ENCODE data around the gene TSPAN31.

Gene TSPAN31

GRCh38 chr12:57754411-57755193 is 9.8 kb downstream of the TSPAN31 start, which contains the start of gene MARCHF9:
TSS of gene MARCHF9 (plus strand) at chr12:57755103. CDS start at chr12:57755529, 426 bp downstream.
- peak; percentile 22 for DNase-seq

- no peak for DNase-seq
These were observed 10.3 kb downstream of the TSPAN31 start for GRCh38 chr12:57755194-57755453.

GRCh38 chr12:57755454-57756372 is 10.9 kb downstream of the TSPAN31 start:
- no peak for DNase-seq

- no peak for DNase-seq
These were observed 11.8 kb downstream of the TSPAN31 start for GRCh38 chr12:57756406-57757341.

GRCh38 chr12:57757771-57758170 is 12.9 kb downstream of the TSPAN31 start:
- no peak for DNase-seq

DNA sequence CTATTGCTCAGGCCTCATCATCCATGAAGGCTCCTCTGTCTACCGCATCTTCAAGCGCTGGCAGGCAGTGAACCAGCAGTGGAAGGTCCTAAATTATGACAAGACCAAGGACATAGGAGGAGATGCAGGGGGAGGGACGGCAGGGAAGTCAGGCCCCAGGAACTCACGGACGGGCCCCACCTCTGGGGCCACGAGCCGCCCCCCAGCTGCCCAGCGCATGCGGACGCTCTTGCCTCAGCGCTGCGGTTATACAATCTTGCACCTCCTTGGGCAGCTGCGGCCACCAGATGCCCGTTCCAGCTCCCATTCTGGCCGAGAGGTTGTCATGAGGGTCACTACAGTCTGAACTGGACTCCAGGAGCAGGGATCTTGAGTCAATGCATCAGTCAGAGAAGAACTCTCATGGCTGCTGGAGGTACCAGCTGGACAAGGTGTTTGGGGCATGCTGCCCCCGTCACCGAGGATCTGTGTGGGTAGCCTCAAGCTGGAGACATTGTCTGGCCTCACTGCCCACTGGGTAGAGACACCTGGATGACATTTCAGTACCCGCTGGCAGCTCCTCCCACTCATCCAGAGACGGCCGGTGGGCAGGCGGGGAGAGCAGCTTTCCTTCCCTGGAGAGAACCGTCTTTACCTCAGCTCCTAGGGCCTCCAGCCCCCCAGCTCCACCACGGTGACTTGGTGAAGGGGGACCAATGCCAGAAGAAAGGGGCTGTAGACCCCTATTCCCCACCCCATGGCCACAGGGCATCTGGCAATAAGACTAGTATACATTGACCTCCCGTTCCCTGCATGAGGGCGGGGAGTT is 13.9 kb downstream of the TSPAN31 start:
- DNase-seq = no peak

DNA sequence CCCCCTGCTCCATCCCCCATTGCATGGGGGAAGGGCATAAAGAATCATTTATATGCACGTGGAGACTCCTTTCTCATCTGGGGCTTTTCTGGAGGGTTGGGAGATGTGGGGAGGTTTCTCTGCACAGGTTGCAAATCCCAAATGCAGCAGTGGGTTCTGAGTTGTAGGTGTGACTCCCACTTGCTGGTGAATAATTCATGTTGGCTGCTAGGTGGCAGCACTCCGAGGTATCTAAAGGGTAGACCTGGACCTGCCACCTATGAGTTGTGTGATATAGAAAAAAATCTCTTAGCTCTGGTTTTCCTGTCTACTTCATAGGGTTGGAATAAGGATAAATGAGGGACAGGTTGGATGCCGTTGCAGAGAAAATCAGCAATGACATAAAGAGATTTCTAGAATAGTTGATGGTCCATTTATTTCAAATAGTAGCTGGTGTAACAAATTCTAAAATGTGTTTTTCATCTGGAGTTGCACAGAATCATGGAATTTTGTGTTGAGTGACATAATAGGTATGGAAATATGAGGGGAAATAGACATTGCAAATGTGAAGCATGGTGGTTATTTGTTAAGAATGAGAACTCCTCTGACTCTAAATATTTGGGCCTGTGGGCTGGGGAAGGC is 14.6 kb downstream of the TSPAN31 start:
- no peak for DNase-seq

DNA sequence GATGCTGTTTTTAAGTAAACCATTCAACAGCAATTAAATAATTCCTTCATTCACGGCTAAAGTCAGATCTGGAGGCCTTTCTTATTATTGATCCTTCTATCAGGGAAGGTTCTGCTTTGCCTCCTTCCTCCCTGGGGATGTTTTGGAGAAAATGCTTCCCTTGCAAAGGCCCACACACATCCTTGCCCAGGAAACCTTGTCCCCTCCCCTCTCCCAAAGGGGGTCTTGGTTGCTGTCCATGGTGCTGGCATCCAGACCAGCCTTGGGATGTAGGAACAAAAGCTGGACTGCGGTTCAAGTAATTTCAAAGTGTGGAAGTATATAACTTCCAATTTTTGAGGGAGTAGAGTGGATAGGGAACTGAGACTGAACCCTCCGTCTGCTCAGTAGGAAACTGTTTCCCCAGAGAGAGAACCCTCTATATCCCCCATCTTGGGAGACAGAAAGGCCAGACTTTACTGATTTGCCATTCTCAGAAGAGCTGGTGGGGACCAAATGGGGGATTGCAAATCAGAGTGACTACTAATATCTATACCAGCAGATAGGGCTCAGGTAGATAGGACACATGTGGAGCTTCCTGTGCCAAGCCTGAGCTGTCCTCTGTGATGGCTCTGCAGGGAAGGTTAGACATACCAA is 15.6 kb downstream of the TSPAN31 start:
- no peak for DNase-seq

- DNase-seq = no peak
These were observed 16.7 kb downstream of the TSPAN31 start for GRCh38 chr12:57761391-57761998.

DNA sequence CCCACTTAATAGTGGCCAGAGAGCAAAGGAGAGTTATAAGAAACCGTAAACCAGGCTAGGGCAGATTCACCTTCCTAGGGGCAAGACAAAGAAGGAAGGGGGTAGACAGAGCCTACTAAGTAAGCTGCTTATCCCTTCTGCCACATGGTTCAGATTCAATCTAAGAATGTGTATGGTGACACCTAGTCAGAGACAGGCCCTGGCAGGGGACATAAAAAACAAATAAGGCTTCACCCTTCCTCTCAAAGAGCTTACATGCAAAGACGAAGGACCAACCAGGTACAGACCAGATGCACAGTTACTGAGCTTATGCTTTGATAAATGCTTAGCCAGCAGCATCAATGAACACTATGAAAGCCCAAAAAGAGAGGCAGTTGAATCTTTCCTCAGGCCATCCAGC is 17.6 kb downstream of the TSPAN31 start:
- DNase-seq = no peak

- DNase-seq = no peak
These were observed 19.2 kb downstream of the TSPAN31 start for GRCh38 chr12:57763881-57764661.

- no peak for DNase-seq
These were observed 19.8 kb downstream of the TSPAN31 start for GRCh38 chr12:57764662-57765002.

DNA sequence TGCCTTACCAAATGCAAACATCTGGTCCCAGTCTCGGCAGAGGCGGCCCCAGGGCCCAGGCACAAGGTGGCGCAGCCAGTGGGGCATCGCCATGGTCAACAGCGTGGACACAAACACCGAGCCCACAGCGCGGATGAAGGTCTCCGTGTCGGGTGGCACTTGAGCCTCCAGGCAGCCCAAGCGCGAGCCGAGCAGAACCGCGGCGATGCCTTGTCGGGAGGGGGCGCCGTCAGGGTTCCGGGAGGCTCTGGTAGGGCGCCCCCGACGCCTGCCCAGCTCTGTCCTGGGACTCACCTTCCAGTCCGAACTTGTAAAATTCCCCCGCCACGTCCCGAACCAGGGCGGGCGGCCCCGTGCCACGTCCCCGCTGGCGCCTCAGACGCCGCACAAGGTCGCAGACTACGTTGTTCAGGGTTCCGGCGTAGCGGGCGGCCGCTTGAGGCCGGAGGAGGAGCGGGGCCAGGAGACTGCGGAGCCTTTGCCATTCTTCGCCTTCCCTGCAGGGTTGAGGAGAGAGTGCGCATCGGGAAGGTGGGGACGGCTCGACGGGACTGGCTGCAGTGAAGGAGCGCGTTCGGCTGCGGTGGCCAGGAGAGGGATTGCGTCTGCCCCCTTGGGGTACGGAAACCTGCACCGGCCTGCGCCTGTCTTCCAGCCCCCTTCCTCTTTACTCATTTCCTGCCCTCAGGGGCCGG is 20.3 kb downstream of the TSPAN31 start:
- no peak for DNase-seq

GRCh38 chr12:57765698-57766463 is 21.0 kb downstream of the TSPAN31 start:
- DNase-seq = no peak

GRCh38 chr12:57766464-57767304 is 21.8 kb downstream of the TSPAN31 start, which contains the start of gene CYP27B1:
TSS of gene CYP27B1 (minus strand) at chr12:57767078. CDS start at chr12:57767041, 37 bp downstream.
- DNase-seq = peak; percentile 17

GRCh38 chr12:57767305-57767698 is 22.5 kb downstream of the TSPAN31 start:
- no peak for DNase-seq

DNA sequence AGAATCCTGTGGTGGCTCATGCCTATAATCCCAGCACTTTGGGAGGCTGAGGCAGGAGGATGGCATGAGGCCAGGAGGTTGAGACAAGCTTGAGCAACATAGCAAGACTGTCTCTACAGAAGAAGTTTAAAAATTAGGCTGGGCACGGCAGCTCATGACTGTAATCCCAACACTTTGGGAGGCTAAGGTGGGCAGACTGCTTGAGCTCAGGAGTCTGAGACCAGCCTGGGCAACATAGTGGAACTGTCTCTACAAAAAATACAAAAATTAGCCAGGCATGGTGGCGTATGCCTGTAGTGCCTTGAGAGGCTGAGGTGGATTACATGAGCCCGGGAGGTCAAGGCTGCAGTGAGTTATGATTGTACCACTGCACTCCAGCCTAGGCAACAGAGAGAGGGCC is 23.0 kb downstream of the TSPAN31 start:
- no peak for DNase-seq

All from DMS79 (cell line).